HG03521 (cell line): ENCODE results near the gene SDF4.

Source experiments
- ATAC-seq: cut with Tn5 transposase; IDR thresholded peaks from one replicate; pipeline ENCODE4 v1.9.1; 2021; ENCODE audit warnings: mild to moderate bottlenecking, moderate library complexity; ENCODE audit not compliant: unreplicated experiment

SDF4 gene

DNA sequence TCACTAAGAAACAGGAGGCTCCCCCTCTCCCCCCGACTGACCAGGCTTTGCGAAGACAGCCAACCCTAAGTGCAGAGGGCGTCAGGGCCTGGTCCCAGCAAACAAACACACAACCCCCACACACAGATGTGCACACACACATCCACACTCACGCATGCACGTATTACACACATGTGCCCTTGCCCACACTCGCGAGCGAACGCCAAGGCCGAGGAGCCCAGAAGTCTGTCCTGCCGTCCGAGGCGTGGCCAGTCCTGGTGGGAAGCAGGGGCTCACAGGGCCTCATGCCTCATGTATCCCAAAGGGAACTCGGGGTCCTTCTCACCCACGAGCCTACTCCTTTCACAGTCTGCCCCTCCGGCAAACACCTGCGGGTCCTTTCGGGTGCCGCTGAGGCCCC, 2.0 kb downstream of the SDF4 start:
- ATAC-seq, result no peak

GRCh38 chr1:1228596-1229321, 3.0 kb downstream of the SDF4 start:
- no peak for ATAC-seq

- ATAC-seq, result no peak
Observed at GRCh38 chr1:1228187-1228586, 3.6 kb downstream of the SDF4 start.

GRCh38 chr1:1227386-1227785, 4.4 kb downstream of the SDF4 start:
- no peak for ATAC-seq

DNA sequence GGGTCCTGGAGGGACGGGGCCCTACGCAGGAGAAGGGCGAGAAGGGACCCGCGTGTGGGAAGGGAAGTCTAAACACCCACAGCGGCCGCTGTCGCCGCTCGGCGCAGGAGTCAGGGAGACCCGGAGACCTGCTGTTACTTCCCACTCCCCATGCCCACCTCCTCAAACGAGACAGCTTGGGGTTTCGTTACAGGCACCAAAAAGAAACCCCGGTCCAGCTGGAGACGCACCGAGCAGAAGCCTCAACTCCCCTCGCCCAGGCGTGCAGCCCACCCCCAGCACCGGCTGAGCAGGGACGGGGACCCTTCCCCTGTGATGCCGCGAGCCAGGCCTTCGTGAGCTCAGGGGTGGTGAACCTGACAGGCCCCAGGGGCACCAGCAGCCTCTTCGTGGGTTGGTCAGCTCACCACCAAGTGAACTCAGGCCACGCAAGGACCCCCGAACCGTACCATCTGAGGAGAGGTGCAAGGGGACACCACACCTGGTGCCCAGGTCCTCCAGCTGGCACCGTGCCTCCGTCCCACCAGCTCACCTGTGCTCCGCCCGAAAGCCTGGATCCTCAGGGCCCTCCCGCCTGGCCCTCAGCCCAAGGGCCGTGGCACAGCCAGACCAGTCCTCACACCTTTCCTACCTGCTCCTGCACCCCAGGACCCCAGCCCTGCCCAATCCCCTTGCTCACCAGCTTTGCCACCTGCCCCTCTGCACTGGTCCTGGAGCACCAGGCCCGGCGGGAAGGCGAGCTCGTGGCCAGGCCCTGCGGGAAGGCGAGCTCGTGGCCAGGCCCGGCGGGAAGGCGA, 5.0 kb downstream of the SDF4 start:
- no peak for ATAC-seq

GRCh38 chr1:1225913-1226312, 5.9 kb downstream of the SDF4 start:
- ATAC-seq, result no peak

DNA sequence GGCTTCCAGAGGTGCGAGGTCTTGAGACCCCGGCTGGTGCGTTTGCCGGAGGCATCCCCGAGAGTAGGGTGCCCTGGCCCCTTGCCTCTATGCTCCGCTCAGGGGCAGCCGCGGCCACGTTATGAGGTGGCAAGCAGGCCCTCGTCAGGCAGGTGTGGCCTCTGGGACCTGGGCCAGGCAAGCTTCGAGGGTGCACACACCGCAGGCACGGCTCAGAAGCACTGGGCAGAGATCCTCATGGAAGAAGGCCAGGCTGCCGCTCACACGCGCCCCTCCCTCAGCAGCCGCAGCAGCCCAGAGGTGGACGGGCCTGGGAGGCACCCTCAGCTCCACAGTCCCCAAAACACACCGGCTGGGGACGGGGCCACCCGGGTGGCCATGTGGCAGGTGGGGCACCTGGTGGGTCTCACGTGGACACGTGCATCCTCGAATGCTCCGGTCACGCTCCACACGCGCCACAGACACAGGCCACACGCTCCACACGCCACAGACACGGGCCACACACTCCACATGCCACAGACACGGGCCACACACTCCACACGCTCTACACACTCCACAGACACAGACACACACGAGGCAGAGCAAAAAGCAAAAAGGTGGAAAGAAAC, 6.5 kb downstream of the SDF4 start:
- no peak for ATAC-seq

- no peak for ATAC-seq
Observed at GRCh38 chr1:1223891-1224290, 7.9 kb downstream of the SDF4 start.

- no peak for ATAC-seq
Observed at GRCh38 chr1:1223321-1223720, 8.5 kb downstream of the SDF4 start.

DNA sequence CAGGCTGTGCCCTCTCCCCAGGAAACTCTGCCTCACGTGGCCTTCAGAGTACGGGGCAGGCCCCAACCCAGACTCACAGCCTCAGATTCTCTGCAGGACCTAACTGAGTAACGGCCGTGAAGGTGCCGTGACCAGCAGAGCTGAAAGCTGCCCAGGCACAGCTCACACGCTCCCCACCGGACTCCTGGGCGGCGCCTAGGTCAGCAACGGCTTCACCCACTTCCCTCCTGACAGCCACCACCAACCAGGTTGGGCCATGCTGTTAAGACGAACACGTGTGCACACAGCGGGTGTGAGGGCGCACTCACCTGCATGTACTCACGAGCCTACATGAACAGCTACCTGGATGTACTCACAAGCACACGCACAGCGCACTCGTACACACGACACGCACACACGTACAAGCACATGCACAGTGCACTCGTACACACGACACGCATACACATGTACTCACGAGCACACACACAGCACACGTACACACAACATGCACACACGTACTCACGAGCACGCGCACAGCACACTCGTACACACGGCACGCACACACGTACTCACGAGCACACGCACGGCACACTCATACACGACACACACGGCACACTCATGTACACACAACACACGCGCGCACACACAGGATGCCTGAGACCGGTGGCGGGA, 9.1 kb downstream of the SDF4 start:
- ATAC-seq, result no peak

DNA sequence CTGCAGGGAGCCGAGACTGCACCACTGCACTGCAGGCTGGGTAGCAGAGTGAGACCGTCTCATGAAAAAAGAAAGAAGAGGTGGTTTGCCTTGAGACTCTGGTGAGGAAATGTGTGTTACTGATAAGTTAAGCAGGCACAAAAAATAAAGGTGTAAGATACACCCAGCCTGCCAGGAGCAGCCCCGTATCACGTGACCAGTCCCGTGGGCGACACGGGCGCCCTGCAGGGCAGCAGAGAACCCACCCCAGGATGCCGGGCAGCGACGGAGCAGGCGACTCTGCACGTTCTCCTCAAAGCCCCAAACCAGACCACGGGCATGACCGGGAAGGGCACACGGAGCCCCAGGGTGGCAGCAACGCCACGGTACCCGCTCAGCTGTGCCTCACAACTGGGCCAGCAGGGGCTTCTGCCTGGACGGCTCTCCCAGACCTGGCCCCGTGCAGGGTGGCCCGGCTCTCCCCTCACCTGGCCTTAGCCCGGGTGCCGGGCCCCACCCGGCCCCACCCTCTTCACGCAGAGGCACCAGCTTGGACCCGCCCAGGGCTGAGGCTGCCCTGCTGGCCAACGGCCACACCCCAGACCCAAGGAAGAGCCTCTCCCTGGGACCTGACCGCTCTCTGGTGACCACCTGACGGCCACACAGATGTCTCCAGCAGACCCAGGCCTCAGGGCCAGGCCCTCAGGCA, 9.8 kb downstream of the SDF4 start:
- no peak for ATAC-seq

DNA sequence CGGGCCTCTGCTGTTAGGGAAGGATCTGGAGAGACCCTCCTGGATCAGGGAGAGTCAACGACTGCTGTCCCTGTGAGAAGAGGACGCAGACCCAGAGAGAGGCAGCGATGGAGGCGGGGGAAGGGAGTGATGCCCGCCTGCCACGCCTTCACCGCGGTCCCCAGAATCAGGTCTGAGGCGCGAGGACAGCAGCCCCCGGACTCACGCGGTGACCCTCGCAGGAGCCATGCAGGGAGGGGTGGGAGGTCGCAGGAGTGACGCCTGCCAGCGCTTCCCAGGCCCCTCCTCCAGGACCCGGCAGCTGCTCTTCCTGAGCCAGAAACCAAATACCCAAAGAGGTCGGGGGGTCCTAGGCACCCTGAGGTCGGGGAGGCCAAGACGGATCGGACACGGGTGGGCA, 11.6 kb downstream of the SDF4 start:
- ATAC-seq, result no peak

DNA sequence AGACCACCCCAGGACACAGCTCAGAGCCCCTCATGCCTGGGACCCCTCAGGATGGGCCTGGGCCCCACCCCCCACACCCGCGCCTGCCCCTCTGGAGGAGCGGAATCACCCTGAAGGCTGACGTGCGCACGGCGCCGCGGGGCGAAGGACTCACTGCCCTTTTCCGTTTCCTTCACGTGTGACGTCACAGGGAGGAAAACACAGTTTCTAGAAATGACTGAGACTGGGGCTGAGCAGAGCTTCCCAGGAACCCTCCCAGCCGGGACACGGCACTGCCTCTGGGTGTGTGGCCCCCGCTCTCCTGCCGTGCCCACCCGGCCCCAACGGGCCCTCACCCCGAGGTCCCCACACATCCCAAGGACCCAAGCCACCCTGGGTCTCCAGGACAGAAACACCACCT, 12.5 kb downstream of the SDF4 start:
- ATAC-seq, result no peak

- no peak for ATAC-seq
Observed at GRCh38 chr1:1218524-1219200, 13.1 kb downstream of the SDF4 start.

DNA sequence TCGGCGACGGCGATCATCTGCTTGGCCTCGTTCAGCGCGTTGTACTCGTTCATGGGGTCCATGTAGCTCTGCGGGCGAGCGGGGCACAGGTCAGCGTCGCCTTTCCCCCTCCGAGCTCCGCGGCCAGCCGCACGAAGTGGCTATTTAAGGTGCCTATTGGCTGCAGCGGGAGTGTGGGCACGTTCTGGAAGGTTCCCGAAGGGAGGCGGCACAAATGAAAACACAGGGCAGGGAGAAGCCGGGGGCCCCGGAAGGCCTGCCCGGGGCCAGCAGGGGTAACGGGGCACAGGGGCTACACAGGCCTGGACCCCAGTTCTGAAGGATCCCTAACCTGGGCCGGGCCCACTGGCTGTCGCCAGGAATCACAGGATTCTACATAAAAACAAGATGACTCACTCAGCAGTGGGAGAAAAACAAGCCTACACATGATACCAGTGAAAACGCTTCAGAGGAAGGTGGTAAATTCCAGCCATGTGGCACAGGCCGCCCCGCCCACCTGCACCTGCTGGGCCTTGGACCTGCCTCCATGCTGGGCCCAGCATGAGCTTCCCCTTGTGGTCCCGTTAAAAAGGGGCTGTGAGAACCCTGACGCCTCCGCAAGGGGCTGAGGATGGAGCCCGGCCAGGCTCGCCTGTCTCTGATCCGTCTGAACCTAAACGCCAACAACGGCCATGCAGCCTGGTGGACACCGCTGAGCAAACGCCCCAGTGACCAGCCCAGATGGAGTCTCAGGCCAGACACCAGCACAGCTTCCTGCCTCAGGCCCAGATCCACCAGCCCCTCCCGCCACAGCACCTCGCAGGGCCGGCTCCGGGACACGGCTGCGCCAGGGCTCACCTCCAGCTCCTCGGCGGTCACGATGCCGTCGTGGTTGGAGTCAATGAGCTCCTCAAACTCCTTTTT, 13.9 kb downstream of the SDF4 start:
- ATAC-seq, result no peak

DNA sequence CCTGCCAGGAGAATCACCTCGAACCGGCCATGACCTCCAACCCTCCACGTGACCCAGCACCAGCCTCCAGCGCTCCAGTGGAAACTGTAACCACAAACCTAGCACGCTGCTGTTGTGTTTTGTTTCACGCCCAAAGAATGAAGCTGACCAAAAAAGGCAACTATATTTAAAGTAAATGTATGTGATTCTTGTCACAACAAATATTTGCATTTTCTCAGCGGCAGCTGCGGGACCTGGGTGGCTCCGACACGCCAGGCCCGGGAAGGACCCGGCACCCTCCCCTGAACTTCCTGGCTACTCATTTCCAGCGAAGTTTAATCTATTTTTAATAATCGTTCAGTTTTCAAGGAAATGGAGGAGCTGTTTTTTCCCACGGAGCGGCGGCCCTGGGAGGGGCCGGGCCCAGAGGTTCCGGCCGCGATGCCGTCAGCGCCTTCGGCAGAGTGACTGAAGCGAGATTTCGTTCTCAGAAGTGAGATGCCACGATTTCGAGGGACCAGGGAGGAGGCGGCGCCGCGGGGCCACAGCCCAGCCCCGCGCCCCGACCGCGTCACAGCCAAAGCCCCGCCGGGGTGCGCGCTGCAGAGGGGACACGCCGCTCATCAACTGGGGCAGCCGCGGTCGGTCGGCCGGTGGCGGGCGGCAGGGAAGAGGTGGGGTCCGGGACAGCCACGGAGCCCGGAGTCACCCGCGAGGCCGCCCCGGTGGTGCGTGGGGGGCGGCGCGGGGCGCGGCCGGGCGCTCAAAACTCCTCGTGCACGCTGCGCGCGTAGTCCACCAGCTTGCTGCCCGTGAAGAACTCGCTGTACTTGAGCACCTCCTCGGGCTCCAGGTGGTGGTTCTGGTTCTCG, 14.8 kb downstream of the SDF4 start:
- no peak for ATAC-seq

DNA sequence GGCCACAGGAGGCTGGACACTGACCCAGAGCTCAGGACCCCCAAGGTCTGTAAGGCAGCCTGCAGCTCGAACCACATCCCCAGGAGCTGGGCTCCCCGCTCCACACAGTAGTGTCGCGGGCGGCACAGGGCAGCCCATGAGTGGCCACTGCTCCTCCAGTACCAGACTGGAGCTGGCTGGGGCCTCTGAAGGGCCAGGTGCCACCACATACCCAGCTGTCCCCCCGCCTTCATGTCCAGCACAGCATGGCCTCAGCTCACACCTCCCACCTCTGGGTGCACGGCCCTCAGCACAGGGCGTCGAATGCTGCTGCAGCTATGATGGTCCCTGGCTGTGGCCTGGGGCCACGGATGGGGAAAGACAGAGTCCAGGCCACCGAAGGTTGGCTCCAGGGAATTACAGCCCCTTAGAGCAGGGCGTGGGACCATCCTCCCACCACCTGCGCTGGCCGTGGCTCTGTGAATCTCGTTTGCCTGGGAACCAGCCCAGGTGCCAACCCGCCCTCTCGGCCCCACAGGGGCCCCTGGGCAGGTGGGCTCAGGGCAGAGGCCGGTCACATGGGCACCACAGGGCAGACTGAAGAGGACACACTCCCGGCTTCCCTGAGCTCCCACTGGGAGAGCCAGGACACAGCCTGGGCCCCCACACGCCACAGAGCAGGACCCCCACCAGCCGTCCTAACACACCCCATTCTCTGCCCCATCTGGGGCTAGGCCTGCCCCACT, 15.8 kb downstream of the SDF4 start:
- no peak for ATAC-seq
